GM18520 (cell line): Measurements from ENCODE around the gene TRIM38.
"Not testable (repeated sequence)": the region's sequence is repeated elsewhere in the genome, so short reads cannot be mapped to it uniquely, and the experiment has no call there.

ENCODE experiments used
- ATAC-seq: cut with Tn5 transposase; IDR thresholded peaks from one replicate; pipeline ENCODE4 v1.9.1; 2021; ENCODE audit not compliant: unreplicated experiment

The TRIM38 gene

GRCh38 chr6:25939593-25939992 is 23.0 kb upstream of the TRIM38 start:
- no peak for ATAC-seq

- ATAC-seq = no peak
These were observed 19.9 kb upstream of the TRIM38 start for GRCh38 chr6:25942561-25943147.

GRCh38 chr6:25943887-25944286 is 18.7 kb upstream of the TRIM38 start:
- no peak for ATAC-seq

GRCh38 chr6:25944688-25945574 is 17.7 kb upstream of the TRIM38 start:
- ATAC-seq = peak; percentile 78

- not testable (repeated sequence) for ATAC-seq
These were observed 16.9 kb upstream of the TRIM38 start for GRCh38 chr6:25945738-25946137.

GRCh38 chr6:25946631-25947030 is 16.0 kb upstream of the TRIM38 start:
- no peak for ATAC-seq

- ATAC-seq = not testable (repeated sequence)
These were observed 15.1 kb upstream of the TRIM38 start for GRCh38 chr6:25947492-25947891.

- no peak for ATAC-seq
These were observed 12.9 kb upstream of the TRIM38 start for GRCh38 chr6:25949695-25950094.

GRCh38 chr6:25950297-25950696 is 12.3 kb upstream of the TRIM38 start:
- no peak for ATAC-seq

- ATAC-seq = no peak
These were observed 11.1 kb upstream of the TRIM38 start for GRCh38 chr6:25951296-25952032.

GRCh38 chr6:25952535-25952934 is 10.1 kb upstream of the TRIM38 start:
- no peak for ATAC-seq

GRCh38 chr6:25953733-25954132 is 8.9 kb upstream of the TRIM38 start:
- no peak for ATAC-seq

- no peak for ATAC-seq
These were observed 7.8 kb upstream of the TRIM38 start for GRCh38 chr6:25954756-25955155.

- ATAC-seq = no peak
These were observed 6.4 kb upstream of the TRIM38 start for GRCh38 chr6:25956226-25956625.

- ATAC-seq = no peak
These were observed 3.9 kb upstream of the TRIM38 start for GRCh38 chr6:25958700-25959162.

- no peak for ATAC-seq
These were observed 2.6 kb upstream of the TRIM38 start for GRCh38 chr6:25959890-25960536.

GRCh38 chr6:25960734-25961133 is 1.9 kb upstream of the TRIM38 start:
- no peak for ATAC-seq

- ATAC-seq = no peak
These were observed 918 bp upstream of the TRIM38 start for GRCh38 chr6:25961619-25962148.

- no peak for ATAC-seq
These were observed 973 bp downstream of the TRIM38 start for GRCh38 chr6:25963426-25964123.

- no peak for ATAC-seq
These were observed 2.5 kb downstream of the TRIM38 start for GRCh38 chr6:25965058-25965457.
